ENCODE measurements around the gene MET.

The MET gene

GRCh38 chr7:116665332-116665996, 6.5 kb upstream of the MET start:
- no peak for DNase-seq

- DNase-seq: no peak
Observed at GRCh38 chr7:116669769-116670168, 2.2 kb upstream of the MET start.

GRCh38 chr7:116670409-116671015, 1.5 kb upstream of the MET start:
- DNase-seq: no peak

- no peak for DNase-seq
Observed at GRCh38 chr7:116671111-116671510, 885 bp upstream of the MET start.

- DNase-seq: no peak
Observed at GRCh38 chr7:116672596-116673456, 830 bp downstream of the MET start.

GRCh38 chr7:116673457-116673865, 1.5 kb downstream of the MET start:
- no peak for DNase-seq

GRCh38 chr7:116674508-116675173, 2.6 kb downstream of the MET start:
- no peak for DNase-seq

GRCh38 chr7:116675812-116676355, 3.9 kb downstream of the MET start:
- no peak for DNase-seq

GRCh38 chr7:116678780-116679179, 6.8 kb downstream of the MET start:
- DNase-seq: no peak

GRCh38 chr7:116679500-116679899, 7.5 kb downstream of the MET start:
- DNase-seq: no peak

GRCh38 chr7:116683786-116684185, 11.8 kb downstream of the MET start:
- no peak for DNase-seq

GRCh38 chr7:116686033-116686432, 14.0 kb downstream of the MET start:
- no peak for DNase-seq

- DNase-seq: no peak
Observed at GRCh38 chr7:116686812-116687419, 14.9 kb downstream of the MET start.

- no peak for DNase-seq
Observed at GRCh38 chr7:116687801-116688201, 15.8 kb downstream of the MET start.

GRCh38 chr7:116689790-116690259, 17.8 kb downstream of the MET start:
- no peak for DNase-seq

- DNase-seq: no peak
Observed at GRCh38 chr7:116691664-116692063, 19.7 kb downstream of the MET start.

GRCh38 chr7:116692401-116693308, 20.7 kb downstream of the MET start:
- no peak for DNase-seq

GRCh38 chr7:116696707-116697106, 24.7 kb downstream of the MET start:
- DNase-seq: no peak

- DNase-seq: no peak
Observed at GRCh38 chr7:116697152-116697551, 25.2 kb downstream of the MET start.

- no peak for DNase-seq
Observed at GRCh38 chr7:116697761-116698160, 25.8 kb downstream of the MET start.

- no peak for DNase-seq
Observed at GRCh38 chr7:116698396-116698795, 26.4 kb downstream of the MET start.
